ENCODE data around the gene PDGFRB. TPM values are rescaled to one million over a fixed set of nuclear protein-coding genes. Genes with fewer than 3 reads are reported as not detected.

The PDGFRB gene
- total RNA-seq, 4 donors from 2014 or later, result 17.5 to 87.5 (median 31.2) TPM

DNA sequence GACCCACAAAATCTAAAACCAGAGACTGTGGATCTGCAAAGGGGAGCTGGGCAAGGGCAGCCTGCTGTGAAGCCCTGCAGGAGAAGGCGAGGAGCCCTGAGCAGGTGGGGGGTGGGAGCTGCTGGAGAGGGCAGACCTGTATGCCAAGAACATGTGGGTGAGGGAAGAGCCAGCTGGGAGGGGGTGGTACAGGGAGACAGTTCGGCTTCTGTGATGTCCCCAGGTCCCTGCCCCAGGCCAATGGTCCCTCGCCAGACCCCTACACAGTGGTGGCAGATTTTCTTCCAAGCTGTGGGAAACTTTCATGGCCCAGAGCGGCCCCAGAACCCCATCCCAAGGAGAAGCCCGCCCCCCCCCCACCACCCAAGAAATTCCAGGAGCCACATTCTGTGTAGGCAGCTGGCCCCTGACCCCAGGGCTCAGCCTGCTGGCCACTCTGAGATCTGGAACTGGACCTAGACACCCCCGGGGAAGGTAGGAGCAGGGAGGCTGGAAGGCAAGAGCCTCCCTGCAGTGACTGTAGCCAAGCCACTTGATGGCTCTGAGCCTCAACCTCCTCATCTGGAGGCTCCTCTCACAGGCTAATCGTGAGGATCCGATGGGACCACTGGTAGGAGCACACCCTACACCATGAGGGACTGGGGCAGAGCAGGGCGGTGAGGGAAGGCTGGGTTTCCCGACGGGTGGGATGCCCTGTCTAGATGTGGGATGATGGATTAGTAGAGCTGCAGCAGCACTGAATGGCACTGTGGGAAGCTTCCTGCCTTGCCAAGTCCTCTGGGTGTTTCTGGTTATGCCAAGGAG, 46.7 kb downstream of the PDGFRB start:
- TF ChIP-seq CTCF (IDR thresholded peaks at IDR 0.05), result no peak
- TF ChIP-seq POLR2A (IDR thresholded peaks at IDR 0.05), result no peak
- H3K27ac ChIP-seq, result peak overlapping the region in 1 of 4 donors; percentile 6
- DNase-seq, result peak in 1 of 3 donors; percentile 9
- H3K36me3 ChIP-seq, result no peaks in the 10 kb centered on the region
- H3K27me3 ChIP-seq, result no peaks in the 10 kb centered on the region
- no peaks in the 10 kb centered on the region for H3K9me3 ChIP-seq
- no peak overlapping the region for H3K4me3 ChIP-seq
- peaks cover 0 to 33% (median 0%) of the 10 kb centered on the region in 4 donors for H3K4me1 ChIP-seq

- H3K4me3 ChIP-seq, result no peak overlapping the region
- TF ChIP-seq CTCF (IDR thresholded peaks at IDR 0.05) (no peak), POLR2A (IDR thresholded peaks at IDR 0.05) (no peak)
- DNase-seq, result peak in 1 of 3 donors; percentile 54
- H3K9me3 ChIP-seq, result no peaks in the 10 kb centered on the region
- H3K27ac ChIP-seq, result peak overlapping the region in 2 of 4 donors; percentile 39 to 55
- no peaks in the 10 kb centered on the region for H3K36me3 ChIP-seq
- H3K4me1 ChIP-seq, result peaks cover 0 to 25% (median 0%) of the 10 kb centered on the region in 4 donors
- H3K27me3 ChIP-seq, result no peaks in the 10 kb centered on the region
Measured at GRCh38 chr5:150107909-150108447, 47.7 kb downstream of the PDGFRB start.

DNA sequence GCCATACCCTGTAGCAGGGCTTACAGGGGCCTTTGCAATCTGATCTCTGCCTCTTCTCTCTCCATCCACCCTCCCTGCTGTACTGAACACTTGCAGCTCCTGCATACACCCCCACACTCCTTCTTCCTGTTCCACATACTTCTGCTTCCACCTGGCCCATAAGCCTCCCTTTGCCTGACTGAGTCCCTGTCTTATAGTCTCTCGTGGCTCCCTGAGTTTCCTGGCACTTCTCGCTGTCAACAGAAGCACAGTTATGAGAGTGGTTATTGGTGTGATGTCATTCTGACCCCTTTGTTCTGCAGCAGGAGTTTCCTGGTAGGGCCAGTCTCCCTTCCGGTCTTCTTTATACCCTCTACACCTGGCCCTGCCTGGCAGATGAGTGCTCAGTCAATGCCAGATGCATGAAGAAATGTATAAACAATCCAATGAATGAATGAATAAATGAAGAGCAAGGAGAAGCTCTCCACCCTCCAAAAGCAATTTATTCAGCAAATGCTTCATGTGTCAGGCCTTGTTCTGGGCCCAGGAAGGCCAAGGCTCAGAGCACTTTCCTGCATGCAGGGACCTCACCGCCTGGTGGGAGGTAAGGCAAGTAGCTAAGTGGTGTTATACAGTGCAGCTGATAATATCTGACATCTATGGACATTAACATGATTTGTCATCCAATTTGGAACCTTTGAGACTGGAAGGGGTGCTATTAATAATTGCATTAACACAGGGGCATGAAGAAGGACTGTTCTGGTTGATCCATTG, 48.8 kb downstream of the PDGFRB start:
- Histone ChIP-seq H3K9me3 (no peaks in the 10 kb centered on the region), H3K4me3 (no peak overlapping the region), H3K4me1 (peaks cover 0 to 25% (median 0%) of the 10 kb centered on the region in 4 donors), H3K36me3 (no peaks in the 10 kb centered on the region), H3K27me3 (no peaks in the 10 kb centered on the region), H3K27ac (peak overlapping the region in 1 of 4 donors; percentile 39)
- TF ChIP-seq POLR2A (IDR thresholded peaks at IDR 0.05), result no peak
- no peak for TF ChIP-seq CTCF (IDR thresholded peaks at IDR 0.05)
- peak in 1 of 3 donors; percentile 11 for DNase-seq

GRCh38 chr5:150105928-150106615, 49.6 kb downstream of the PDGFRB start:
- Histone ChIP-seq H3K4me1 (peaks cover 0 to 25% (median 0%) of the 10 kb centered on the region in 4 donors), H3K27ac (no peak overlapping the region), H3K4me3 (no peak overlapping the region), H3K9me3 (no peaks in the 10 kb centered on the region), H3K27me3 (no peaks in the 10 kb centered on the region), H3K36me3 (no peaks in the 10 kb centered on the region)
- TF ChIP-seq POLR2A (IDR thresholded peaks at IDR 0.05), result no peak
- TF ChIP-seq CTCF (IDR thresholded peaks at IDR 0.05), result no peak
- DNase-seq, result peak in 1 of 3 donors; percentile 12

- no peak overlapping the region for H3K4me3 ChIP-seq
- H3K27me3 ChIP-seq, result no peaks in the 10 kb centered on the region
- DNase-seq, result no peak
- H3K36me3 ChIP-seq, result no peaks in the 10 kb centered on the region
- peaks cover 0 to 25% (median 0%) of the 10 kb centered on the region in 4 donors for H3K4me1 ChIP-seq
- TF ChIP-seq POLR2A (IDR thresholded peaks at IDR 0.05) (no peak), CTCF (IDR thresholded peaks at IDR 0.05) (no peak)
- no peaks in the 10 kb centered on the region for H3K9me3 ChIP-seq
- H3K27ac ChIP-seq, result no peak overlapping the region
Measured at GRCh38 chr5:150104550-150104870, 51.1 kb downstream of the PDGFRB start.
